NAMALWA (cell line): Measurements from ENCODE around the gene GRID1.
A peak's percentile ranks its signal among the peaks of the same experiment; 100 is the strongest.

ENCODE experiments used
- DNase-seq: peaks from one replicate; pipeline ENCODE4 v3.0.0-alpha.2; 2015; ENCODE audit warnings: low spot score

Gene GRID1

DNA sequence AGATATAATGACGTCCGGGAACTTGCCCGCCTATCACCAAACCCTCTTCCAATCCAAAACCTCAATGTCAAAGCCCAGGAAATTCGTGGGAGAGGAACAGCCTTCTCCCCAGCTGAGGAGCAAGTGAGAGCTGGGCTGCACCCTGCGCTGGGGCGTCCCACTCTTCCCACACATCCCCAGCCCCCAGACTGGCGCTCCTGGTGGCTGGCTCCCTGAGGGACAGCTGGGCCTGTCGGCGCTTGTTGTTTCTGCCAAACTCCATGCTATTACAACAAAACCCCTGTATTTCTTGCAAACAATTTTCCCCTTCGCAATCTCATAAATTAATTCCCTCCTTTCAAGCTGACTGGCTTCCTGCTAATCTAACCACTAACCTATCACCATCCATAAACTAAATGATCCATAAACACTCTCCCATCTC, 53.0 kb downstream of the GRID1 start:
- no peak for DNase-seq

DNA sequence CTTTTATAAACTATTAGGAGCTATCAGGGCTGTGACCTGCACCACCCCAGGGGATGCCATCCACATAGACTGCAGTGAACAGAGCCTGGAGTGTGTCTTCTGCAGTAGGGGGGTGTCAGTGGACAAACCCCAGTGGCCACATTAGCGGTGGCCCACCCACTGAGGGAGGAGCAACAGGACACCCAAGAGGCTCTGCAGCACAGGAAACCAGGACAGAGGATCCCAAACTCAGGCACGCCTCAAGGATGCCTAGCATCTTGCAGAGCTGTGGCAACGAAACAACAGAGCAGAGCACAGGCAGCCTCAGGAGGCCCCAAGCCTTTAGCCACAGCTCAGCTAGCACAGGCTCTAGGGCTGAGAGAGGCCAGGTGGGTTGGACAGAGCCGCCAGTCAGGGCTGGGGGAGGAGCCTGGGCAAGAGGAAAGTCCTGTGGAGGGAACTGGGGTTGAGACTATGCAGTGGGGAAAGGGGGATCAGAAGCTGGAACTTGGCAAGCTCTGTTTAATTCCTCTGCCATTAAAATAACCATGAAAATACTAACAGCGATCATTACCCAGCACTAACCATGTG, 53.8 kb downstream of the GRID1 start:
- no peak for DNase-seq

DNA sequence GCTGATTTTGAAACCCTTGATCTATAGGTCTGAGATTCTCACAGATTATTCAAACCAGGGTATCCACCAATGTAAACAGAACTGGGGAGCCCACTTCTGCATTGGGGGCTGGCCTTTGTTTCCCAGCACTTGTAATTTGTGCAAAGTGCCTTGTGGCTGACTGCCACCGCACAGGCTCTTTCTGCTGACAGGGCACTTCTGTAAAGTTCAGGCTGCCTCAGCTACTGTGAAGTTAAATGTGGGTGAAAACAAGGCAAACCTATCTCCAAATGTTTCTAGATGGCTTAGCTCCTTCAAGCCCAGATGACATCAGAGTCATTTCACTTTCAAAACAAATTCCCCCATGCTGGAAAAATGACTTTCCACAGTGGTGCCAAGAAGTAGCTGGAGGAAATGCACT, 54.7 kb downstream of the GRID1 start:
- no peak for DNase-seq

DNA sequence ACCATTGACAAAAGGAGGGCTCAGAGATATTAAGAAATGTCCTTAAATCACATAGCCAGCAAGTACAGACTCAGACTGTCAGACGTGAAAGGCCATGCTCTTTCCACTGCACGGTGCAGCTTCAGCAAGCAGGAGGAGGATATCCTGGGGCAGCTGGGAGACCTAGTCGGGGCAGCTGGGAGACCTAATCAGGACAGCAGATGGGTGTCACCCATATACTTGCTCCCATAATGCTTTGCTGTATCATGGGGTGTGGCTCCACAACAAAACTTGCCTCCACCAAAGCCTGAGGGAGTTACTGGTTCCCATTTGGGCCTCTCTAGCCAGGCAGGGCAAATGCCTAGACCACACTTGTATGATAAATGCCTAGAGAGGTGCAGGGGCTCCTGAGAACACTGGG, 55.4 kb downstream of the GRID1 start:
- no peak for DNase-seq

DNA sequence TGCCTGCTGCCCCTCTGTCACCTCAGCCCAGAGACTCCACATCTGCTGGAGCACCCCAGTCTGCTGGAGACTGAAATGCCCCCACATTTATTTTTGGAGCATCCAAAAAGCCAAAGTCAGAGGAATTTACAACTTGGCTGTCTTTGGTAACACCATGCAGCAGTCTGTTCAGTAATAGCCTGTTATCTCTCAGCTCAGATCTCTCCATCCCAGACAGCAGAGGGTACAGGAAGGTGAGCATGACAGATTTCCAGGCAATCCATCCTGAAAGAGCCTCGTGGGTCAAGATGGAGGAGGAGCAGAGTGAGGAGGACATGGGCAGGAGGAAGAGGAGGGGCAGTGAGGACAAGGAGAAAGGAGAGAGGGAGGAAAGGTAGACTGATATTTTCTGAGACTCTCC, 55.9 kb downstream of the GRID1 start:
- DNase-seq = no peak

DNA sequence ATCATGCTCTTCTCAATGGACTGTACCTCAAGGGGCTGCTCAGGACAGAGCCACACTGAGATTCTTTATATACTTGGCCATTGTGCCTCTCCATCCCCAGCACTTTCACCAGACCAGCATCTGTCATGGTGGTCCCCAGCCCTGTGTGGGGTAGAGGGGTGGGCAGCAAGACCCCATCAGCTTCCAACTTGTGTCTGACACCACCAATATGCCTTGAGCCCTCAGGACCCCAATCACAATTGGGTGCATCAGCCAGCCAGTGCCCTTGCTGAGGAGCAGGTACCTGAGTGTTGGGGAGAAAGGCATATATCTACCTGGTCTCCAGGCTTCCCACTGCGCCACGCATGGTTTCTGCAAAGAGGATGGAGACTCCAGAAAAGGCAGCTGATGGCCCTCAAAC, 56.3 kb downstream of the GRID1 start:
- DNase-seq = no peak

DNA sequence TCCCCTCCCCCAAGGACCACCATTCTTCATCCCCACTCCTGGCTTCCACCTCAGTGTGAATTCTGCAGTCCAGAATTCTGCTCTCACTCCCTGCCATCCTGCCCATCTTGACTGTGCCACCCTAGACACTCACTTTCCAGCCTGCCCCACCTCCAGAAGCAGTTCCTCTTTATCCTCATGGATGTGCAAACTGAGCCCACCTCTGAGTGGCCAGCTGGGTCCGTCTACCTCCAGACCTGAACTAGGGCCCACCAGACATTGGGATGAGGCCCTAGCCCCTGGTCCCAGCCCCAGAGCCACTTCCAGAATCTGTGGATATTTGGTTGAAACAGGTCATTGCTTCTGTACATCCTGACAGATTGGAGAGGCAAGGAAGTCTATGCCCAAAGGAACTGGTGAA, 58.5 kb downstream of the GRID1 start:
- DNase-seq = no peak

DNA sequence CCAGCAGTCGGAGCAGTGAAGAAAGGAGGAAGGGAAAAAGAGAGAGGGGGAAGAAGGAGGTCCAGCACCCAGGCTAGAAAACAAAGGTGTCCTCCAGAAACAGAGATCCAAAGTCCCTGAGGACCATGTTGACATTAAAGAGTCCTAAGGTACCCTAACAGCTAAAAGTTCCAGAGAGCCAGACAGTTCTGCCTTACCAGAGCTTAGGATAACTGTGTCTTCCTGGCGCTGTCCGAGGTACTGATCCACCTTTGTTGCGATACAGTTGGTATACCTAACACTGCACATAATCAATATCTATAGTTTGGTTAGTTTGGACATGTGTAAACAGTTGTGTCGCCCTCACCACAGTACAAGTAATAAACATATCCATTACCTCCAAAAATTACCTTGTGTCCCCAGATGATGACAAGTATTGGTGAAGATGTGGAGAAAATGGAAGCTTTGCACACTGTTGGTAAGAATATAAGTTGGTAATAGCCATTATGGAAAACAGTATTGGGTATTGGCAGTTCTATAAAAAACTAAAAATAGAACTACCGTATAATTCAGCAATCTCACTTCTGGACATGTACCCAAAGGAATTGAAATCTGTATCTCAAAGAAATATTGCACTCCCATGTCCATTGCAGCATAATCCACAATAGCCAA, 59.8 kb downstream of the GRID1 start:
- peak; percentile 31 for DNase-seq

DNA sequence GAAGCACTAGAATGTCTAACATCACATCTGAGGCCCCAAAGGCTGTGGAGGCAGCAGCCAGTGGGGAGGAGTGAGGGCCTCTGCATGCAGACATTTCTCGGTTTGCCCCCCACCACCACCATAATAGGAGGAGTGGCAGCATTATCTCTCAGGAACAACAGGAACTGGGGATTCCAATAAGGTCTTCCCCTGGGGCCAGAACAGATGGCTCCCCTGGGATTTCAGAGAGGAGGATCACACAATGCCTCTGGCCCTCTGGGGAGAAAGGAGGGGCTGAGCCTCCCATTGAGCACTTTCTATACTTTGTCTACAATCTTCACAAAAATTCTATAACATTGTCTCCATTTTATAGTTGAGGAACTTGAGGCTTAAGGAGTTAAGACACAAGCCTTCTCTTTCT, 61.1 kb downstream of the GRID1 start:
- DNase-seq = no peak

DNA sequence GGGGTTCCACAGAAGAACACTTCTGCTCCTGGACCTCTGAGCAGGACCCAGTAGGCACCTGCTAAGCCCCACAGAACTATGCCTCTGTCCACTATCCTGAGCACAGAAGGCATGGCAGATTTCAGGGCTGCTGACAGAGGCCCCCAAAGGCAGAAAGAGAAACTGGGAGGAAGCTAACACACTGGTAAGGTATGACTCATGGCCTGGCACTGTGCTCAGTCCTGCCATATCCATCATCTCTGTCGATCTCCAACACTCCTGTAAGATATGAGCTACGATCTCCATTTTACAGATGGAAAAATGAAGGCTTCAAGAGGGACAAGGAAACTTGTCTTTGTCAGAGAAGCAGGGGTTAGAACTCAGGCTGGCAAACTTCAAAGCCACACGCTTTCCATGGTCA, 62.2 kb downstream of the GRID1 start:
- DNase-seq = no peak

DNA sequence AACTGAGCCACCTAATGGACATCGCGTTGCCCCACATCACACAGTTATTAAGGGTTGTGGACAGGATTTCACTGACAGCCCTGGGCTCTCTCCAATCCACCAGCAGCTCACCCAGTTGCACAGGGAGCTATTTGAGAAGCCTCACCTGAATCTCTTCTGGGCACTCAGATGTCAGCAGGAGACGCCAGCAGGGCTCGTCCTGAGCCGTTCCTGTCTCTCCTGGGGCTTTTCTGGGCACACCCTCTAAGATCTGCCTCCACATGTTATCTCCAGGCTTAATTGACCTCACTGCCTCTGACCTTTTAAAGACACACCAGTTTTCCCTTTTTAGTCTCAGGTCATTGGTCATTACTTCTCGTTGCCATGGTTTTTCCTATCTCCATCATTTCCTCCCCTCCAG, 63.0 kb downstream of the GRID1 start:
- no peak for DNase-seq

DNA sequence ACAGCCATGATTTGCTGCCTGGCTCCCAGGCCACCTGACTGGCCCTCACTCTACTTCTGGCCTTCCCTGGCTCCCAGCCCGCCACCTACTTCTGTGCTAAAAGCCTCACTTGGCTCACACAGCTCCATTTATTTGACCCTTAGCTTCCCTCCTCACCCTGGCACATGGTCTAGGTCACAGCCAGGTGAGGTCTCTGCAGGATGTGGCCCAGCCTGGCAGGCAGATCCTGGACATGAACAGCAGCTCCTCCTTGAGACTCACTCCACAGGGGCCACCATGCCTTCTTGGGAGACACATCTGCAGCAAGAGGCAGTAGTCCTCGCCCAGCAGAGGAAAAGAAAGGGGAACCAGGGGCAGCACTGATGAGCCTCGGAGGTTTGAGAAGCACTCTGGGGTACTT, 64.6 kb downstream of the GRID1 start:
- no peak for DNase-seq

DNA sequence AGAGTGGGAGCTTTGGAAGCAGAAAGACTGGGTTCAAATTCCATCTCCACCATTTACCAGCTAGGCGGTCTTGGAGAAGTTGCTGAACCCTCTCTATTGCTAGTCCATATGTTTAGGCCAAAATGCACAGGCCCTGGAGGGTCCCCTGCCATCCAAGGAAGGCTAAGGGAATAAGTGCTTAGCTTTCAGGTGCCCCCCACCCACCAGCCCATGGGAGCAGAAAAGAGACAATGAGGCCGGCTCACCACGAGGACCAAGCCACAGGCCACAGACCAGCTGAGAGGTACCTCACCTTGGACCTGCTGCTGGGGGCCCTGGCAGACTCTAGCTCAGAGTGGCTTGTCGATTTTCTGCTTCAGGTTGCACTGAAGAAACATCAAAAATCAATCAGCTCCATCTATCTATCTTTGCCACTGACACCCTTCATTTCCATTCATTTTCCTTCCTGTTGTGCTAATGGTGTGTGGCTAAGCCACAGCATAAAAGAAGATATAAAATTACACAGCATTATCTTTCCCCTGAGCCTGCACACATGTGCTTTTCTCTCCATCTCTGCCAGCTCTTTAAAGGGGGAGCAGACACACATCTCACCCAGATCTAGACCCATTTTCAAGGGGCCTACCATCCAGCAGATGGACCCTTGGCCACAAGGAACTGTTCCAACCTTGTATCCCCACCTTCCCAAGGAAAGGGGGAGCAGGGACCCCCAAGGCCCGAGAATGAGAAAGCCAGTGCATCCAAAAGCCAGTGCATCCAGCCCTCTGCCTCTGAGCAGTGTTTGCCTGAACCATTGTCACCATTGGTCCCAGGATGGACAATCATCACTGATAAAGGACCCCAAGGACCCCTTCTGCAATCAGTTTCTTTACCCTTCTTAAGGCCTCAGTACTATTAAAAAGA, 65.4 kb downstream of the GRID1 start:
- no peak for DNase-seq

DNA sequence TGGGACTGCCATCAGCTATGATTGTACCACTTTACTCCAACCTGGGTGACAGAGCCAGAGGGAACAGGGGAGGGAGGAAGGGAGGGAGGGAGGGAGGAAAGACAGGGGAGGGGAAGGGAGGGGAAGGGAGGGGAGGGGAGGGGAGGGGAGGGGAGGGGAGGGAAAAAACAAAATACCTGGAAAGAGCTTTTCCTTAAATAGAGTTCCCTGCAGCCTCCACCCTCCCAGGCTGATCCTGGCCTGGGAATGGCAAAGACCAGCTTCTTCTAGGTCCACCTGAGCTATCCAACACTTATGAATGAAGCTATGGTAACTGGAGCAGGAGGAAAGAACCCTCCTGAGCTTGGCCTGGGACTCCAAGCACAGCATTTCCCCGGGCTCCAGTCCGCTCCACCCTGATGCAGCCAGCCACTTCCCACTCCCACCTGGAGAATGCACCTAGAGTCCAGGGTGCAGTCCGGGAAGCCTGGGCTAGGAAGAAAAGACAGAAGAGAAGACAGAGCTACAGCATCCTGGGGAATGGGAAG, 66.1 kb downstream of the GRID1 start:
- DNase-seq = no peak

DNA sequence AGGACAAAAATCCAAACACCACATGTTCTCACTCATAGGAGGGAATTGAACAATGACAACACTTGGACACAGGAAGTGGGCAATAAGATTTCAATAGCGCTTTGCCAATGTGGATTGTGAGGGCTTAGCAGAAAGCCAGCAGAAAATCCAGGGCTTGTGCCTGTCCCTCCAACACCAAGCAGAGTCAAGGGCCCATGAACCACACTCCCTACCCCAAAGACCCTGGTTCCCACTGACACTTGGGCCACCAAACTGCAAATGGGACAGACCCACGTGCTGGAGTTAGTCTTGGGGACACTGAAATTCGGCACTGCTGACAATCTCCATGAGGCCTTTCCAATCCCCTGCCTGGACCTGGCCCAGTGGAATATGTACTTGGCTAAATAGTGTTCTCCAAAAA, 67.0 kb downstream of the GRID1 start:
- DNase-seq = no peak

DNA sequence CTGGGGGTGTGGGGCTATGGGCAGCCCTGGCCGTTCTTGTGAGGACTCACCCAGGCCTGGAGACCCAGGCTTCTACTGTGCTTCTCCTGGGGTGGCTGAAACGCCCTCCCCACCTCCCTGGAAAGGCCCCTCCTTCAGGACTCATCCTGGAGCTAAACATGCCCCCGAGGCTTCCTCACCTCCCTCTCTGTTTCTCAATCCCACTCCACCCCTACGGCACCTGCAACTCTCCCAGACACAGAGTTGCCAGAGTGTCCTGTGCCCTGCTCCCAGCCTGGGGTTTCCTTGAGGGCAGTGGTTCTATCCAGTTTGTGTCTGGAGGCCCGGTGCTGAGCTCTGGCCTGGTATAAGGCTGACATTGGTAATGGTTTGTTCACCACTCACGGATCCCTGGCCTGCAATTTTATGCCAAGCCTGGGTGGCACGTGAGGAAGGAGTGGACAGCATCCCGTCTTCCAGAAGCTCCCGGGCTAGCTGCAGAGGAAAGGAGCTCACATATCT, 68.0 kb downstream of the GRID1 start:
- no peak for DNase-seq

DNA sequence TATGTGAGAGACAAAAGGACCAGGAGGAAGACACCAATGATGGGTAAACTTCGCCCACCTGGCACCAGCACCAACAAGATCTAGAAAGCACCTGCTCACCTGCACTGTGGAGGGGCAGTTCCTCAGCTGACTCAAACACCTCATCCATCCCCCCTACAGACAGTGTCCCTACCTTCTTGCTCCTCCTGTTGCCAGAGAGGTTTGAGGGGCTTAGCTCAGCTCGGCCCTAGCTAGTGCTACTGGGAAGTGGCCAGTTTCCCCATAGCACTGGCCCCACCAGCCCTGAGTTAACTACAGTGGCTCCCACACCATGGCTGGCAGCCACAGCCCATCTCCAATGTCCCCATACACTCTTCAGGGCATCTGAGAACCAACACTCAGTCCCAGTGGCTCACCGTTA, 70.8 kb downstream of the GRID1 start:
- DNase-seq = no peak

DNA sequence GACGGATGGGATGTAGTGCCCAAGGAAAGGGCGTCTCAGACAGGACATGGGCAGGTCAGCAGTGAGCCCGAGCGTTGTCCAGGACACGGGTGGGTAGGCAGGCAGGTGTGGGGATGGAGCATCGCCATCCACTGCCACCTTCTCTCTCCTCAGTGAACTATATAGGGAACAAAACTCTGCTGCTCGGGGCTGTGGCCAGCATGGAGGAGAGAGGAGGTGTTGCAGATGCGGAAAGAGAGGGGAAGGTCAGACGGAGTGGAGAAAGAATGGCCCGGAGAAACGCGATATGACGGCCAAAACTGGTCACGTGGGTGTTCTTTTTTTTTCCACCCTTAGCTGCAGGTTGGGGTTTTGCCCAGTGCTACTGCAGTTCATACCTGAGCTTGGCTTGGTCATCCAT, 71.2 kb downstream of the GRID1 start:
- DNase-seq = no peak

DNA sequence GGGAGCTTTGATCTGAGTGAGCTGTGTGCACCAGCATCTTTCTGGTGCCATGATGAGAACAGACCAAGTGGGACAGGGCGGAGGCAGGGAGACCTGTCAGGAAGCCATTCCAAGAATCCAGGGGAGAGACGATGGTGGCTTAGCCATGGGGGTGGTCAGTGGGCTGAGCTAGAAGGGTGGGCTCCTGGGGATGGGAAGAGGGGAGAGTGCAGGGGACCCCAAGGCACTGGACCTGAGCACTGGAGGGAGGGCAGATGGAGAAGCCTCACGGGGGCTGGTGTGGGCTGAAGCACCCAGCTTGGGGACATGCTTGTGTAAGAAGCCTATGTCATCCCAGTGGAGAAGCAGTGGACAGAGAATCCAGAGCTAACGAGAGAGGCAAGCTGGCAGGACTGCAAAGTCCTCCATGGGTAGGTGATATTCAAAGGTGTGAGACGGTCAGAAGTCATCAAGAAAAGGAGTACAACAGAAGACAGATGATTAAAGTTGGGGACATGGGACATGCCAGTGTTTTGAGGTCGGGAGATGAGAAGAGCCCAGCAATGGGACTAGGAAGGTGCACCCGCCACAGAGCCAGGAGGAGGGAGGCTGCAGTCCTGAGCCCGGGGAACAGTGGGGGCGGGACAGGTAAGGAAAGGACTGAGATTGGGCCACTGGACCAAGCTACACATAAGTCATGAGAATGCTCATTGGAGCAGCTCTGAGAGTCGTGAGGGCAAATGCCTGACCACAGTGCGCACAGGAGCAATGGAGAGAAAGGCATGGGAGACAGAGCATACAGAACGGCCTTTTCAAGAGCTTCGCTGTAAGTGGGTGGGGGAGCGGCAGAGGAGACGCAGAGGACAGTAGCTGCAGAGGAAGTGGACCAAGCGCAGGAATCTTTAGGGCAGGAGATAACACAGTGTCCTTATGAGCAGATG, 72.0 kb downstream of the GRID1 start:
- DNase-seq = no peak

DNA sequence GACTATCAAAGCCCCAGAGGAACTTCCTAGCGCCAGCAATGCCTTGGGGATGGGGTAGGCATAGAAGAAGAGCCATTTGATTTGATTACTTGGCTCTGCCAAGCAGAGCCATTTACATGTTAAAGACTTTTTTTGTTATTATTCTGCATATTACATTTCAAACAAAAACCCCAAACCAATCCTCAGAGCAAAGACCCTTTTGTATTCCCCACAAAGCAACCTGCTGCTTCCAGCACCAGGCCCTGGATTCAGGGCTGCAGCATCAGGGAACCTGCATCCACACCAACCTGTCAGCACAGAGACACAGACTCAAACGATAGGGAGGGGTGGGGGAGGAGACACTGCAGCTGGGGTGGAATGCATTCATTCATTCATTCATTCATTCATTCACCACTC, 73.2 kb downstream of the GRID1 start:
- DNase-seq = no peak

DNA sequence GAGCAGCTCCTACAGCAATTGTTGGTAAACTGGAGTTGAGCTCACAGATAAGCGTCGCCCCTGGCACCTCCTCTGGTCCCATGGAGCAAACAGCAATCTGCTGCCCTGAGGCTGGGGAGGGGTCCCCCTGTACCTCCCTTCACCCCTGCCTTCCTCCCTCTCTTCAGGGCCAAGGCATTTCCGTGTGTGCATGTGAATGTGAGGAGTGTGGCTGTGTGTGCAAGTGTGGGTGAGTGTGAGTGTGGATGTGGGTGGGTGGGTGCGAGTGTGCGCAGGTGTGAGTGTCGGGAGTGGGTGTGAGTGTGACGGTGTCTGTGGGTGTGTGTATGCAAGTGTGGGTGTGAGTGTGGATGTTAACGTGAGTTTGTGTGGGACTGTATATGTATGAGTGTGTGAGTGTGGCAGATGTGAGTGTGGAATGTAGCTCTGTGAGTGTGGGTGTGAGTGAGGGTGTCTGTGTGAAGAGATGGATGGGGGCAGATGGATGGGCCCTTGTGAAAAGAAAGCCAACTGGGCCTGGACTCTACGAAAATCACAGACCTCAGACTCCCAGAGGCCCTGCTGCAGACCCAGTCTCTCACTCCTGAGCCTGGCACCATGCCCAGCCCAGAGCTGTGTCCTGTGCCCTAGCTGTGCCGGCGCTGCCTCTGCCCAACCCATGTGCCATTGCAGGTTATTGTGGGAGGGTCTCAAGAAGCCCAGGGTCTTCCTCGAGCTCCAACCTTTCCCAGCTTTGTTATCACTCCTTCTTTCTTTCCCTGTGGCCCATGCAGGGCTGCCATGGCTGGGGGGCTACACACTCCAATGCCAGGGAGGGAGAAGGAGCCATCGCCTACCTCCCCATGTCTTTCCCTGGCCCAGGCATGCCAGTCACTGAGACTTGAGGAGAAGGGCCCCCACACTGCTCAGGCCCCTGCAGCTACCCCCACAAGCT, 73.9 kb downstream of the GRID1 start:
- no peak for DNase-seq
